Neural progenitor cell (in vitro differentiated cells): ENCODE results near the gene KBTBD6. TPM values are rescaled to one million over a fixed set of nuclear protein-coding genes. Genes with fewer than 3 reads are reported as not detected.
A peak's percentile ranks its signal among the peaks of the same experiment; 100 is the strongest.
"Not testable (repeated sequence)": the region's sequence is repeated elsewhere in the genome, so short reads cannot be mapped to it uniquely, and the experiment has no call there.

ENCODE experiments used
- DNase-seq: peaks from one replicate; pipeline ENCODE4 v3.0.0-alpha.2; 2016; ENCODE audit warnings: low spot score
- H2AFZ ChIP-seq: fragments of 200-600 bp; sonication (generic); replicated peaks from 2 replicates; pipeline ENCODE4 v1.6.1; 2016; ENCODE audit warnings: antibody characterized with exemption
- H3F3A ChIP-seq: fragments of 200-600 bp; sonication (generic); 2 replicates; pipeline ENCODE4 v1.6.1; 2016; ENCODE audit warnings: antibody characterized with exemption, low read depth
- H3K27ac ChIP-seq: fragments of 200-600 bp; sonication (generic); 2 replicates; pipeline ENCODE4 v1.5.1; 2016; ENCODE audit warnings: mild to moderate bottlenecking
- H3K27me3 ChIP-seq: fragments of 200-600 bp; sonication (generic); 2 replicates; pipeline ENCODE4 v1.6.1; 2016; ENCODE audit warnings: mild to moderate bottlenecking, moderate library complexity
- H3K36me3 ChIP-seq: fragments of 200-600 bp; sonication (generic); 2 replicates; pipeline ENCODE4 v1.5.1; 2016
- H3K4me1 ChIP-seq: fragments of 200-600 bp; sonication (generic); 2 replicates; pipeline ENCODE4 v1.6.1; 2016; ENCODE audit warnings: mixed run types
- H3K4me2 ChIP-seq: fragments of 200-600 bp; sonication (generic); 2 replicates; pipeline ENCODE4 v1.6.1; 2016
- H3K4me3 ChIP-seq: fragments of 200-600 bp; sonication (generic); 2 replicates; pipeline ENCODE4 v1.5.1; 2016
- H3K79me2 ChIP-seq: fragments of 200-600 bp; sonication (generic); 2 replicates; pipeline ENCODE4 v1.6.1; 2016; ENCODE audit warnings: low read depth
- H3K9ac ChIP-seq: fragments of 200-600 bp; sonication (generic); 2 replicates; pipeline ENCODE4 v1.6.1; 2016
- H3K9me3 ChIP-seq: fragments of 200-600 bp; sonication (generic); 2 replicates; pipeline ENCODE4 v1.5.1; 2016; ENCODE audit warnings: low read depth
- H4K20me1 ChIP-seq: fragments of 200-600 bp; sonication (generic); 2 replicates; pipeline ENCODE4 v1.6.1; 2016; ENCODE audit warnings: low read depth
- H3K27ac Mint-ChIP-seq: 3 replicates; pipeline ENCODE4 v1.8.0; 2021; ENCODE audit warnings: mixed read lengths
- H3K27me3 Mint-ChIP-seq: 2 replicates; pipeline ENCODE4 v1.8.0; 2022; ENCODE audit warnings: low read depth, mild to moderate bottlenecking, inconsistent platforms, moderate library complexity, mixed read lengths; ENCODE audit not compliant: insufficient read depth
- H3K36me3 Mint-ChIP-seq: 3 replicates; pipeline ENCODE4 v1.8.0; 2021; ENCODE audit warnings: mixed read lengths
- H3K4me1 Mint-ChIP-seq: 3 replicates; pipeline ENCODE4 v1.8.0; 2021; ENCODE audit warnings: mixed read lengths
- H3K4me3 Mint-ChIP-seq: 3 replicates; pipeline ENCODE4 v1.8.0; 2021; ENCODE audit warnings: mild to moderate bottlenecking, moderate library complexity, mixed read lengths
- H3K9me3 Mint-ChIP-seq: 3 replicates; pipeline ENCODE4 v1.8.0; 2020; ENCODE audit warnings: mixed read lengths
- CTCF ChIP-seq: fragments of 200-600 bp; sonication (generic); IDR thresholded peaks from 2 replicates; pipeline ENCODE4 v1.5.1; 2017; ENCODE audit warnings: antibody characterized with exemption, mild to moderate bottlenecking
- EZH2 ChIP-seq: fragments of 200-600 bp; sonication (generic); IDR thresholded peaks from 2 replicates; pipeline ENCODE4 v1.6.1; 2017; ENCODE audit warnings: antibody characterized with exemption, mild to moderate bottlenecking, moderate library complexity
- EZH2phosphoT487 ChIP-seq: fragments of 200-600 bp; sonication (generic); IDR thresholded peaks from 2 replicates; pipeline ENCODE4 v1.6.1; 2017; ENCODE audit warnings: antibody characterized with exemption
- total RNA-seq: library from RNA; depleted of rRNA; stranded (reverse); fragments of >200 nt; gene quantifications from 2 replicates; pipeline ENCODE4 v1.2.3, GENCODE V29; 2015; ENCODE audit warnings: low replicate concordance

KBTBD6 gene
- total RNA-seq, 1 donor from 2014 or later: 14.4 TPM

- no peak overlapping the region for H3K4me3 Mint-ChIP-seq
- peaks cover 20% of the 10 kb centered on the region for H3K79me2 ChIP-seq
- no peak overlapping the region for H3K4me2 ChIP-seq
- no peaks in the 10 kb centered on the region for H3K9me3 Mint-ChIP-seq
- no peak overlapping the region for H3K27ac Mint-ChIP-seq
- TF ChIP-seq EZH2 (no peak), CTCF (no peak), EZH2phosphoT487 (no peak)
- no peaks in the 10 kb centered on the region for H3K36me3 ChIP-seq
- H3F3A ChIP-seq: no peaks in the 10 kb centered on the region
- DNase-seq: no peak
- no peak overlapping the region for H3K27ac ChIP-seq
- H3K9ac ChIP-seq: no peak overlapping the region
- H3K9me3 ChIP-seq: no peaks in the 10 kb centered on the region
- no peak overlapping the region for H3K4me3 ChIP-seq
- peaks cover 3% of the 10 kb centered on the region for H3K36me3 Mint-ChIP-seq
- H3K27me3 ChIP-seq: no peaks in the 10 kb centered on the region
- no peaks in the 10 kb centered on the region for H4K20me1 ChIP-seq
- no peak overlapping the region for H2AFZ ChIP-seq
- peaks cover 15% of the 10 kb centered on the region for H3K4me1 Mint-ChIP-seq
- no peaks in the 10 kb centered on the region for H3K4me1 ChIP-seq
- H3K27me3 Mint-ChIP-seq: no peaks in the 10 kb centered on the region
These were observed 3.9 kb upstream of the KBTBD6 start for GRCh38 chr13:41136396-41137031.

GRCh38 chr13:41133951-41134350 lies 1.3 kb upstream of the KBTBD6 start:
- Histone ChIP-seq H4K20me1 (no peaks in the 10 kb centered on the region), H3K27ac (no peak overlapping the region), H3K27me3 (no peaks in the 10 kb centered on the region), H3K4me2 (peak overlapping the region; percentile 90), H3K79me2 (peaks cover 44% of the 10 kb centered on the region), H3K9me3 (no peaks in the 10 kb centered on the region), H2AFZ (no peak overlapping the region), H3F3A (no peaks in the 10 kb centered on the region), H3K4me1 (peaks cover 19% of the 10 kb centered on the region), H3K4me3 (peak overlapping the region; percentile 94), H3K36me3 (no peaks in the 10 kb centered on the region), H3K9ac (no peak overlapping the region)
- H3K27me3 Mint-ChIP-seq: peaks cover 4% of the 10 kb centered on the region
- H3K27ac Mint-ChIP-seq: no peak overlapping the region
- peak overlapping the region; percentile 96 for H3K4me3 Mint-ChIP-seq
- H3K4me1 Mint-ChIP-seq: peaks cover 27% of the 10 kb centered on the region
- DNase-seq: no peak
- H3K36me3 Mint-ChIP-seq: peaks cover 17% of the 10 kb centered on the region
- no peak for TF ChIP-seq EZH2phosphoT487
- TF ChIP-seq CTCF: no peak
- TF ChIP-seq EZH2: no peak
- H3K9me3 Mint-ChIP-seq: no peaks in the 10 kb centered on the region

GRCh38 chr13:41131660-41132511 lies 716 bp downstream of the KBTBD6 start:
- H3K27ac ChIP-seq: not testable (repeated sequence)

GRCh38 chr13:41131189-41131588 lies 1.4 kb downstream of the KBTBD6 start:
- Histone ChIP-seq H3K4me2 (peak overlapping the region; percentile 71), H3K4me1 (peaks cover 19% of the 10 kb centered on the region), H3K79me2 (peaks cover 58% of the 10 kb centered on the region), H3K4me3 (peak overlapping the region; percentile 30)
- H3F3A ChIP-seq, H3K27me3 ChIP-seq, H3K9me3 Mint-ChIP-seq, H3K9ac ChIP-seq, H3K36me3 ChIP-seq, H3K27ac Mint-ChIP-seq, H3K9me3 ChIP-seq, H3K27ac ChIP-seq, H3K27me3 Mint-ChIP-seq, H2AFZ ChIP-seq, DNase-seq, H4K20me1 ChIP-seq: not testable (repeated sequence)
- Mint-ChIP-seq H3K36me3 (peaks cover 20% of the 10 kb centered on the region), H3K4me1 (peaks cover 28% of the 10 kb centered on the region), H3K4me3 (peak overlapping the region; percentile 96)

More at GRCh38 chr13:41131660-41132511, 716 bp downstream of the KBTBD6 start:
- H3K4me3 Mint-ChIP-seq: peak overlapping the region; percentile 96
- not testable (repeated sequence) for H3F3A ChIP-seq, H3K27me3 Mint-ChIP-seq, H3K9me3 ChIP-seq, H3K36me3 ChIP-seq, H4K20me1 ChIP-seq, DNase-seq, H3K9me3 Mint-ChIP-seq, H3K27me3 ChIP-seq
- Histone ChIP-seq H2AFZ (peak overlapping the region; percentile 96), H3K79me2 (peaks cover 58% of the 10 kb centered on the region), H3K4me3 (peak overlapping the region; percentile 94), H3K4me1 (peaks cover 19% of the 10 kb centered on the region), H3K9ac (peak overlapping the region; percentile 67), H3K4me2 (peak overlapping the region; percentile 90)
- peaks cover 18% of the 10 kb centered on the region for H3K36me3 Mint-ChIP-seq
- peak overlapping the region; percentile 85 for H3K27ac Mint-ChIP-seq
- peaks cover 28% of the 10 kb centered on the region for H3K4me1 Mint-ChIP-seq
